ENCODE results near the gene GNPTG.

The GNPTG gene

DNA sequence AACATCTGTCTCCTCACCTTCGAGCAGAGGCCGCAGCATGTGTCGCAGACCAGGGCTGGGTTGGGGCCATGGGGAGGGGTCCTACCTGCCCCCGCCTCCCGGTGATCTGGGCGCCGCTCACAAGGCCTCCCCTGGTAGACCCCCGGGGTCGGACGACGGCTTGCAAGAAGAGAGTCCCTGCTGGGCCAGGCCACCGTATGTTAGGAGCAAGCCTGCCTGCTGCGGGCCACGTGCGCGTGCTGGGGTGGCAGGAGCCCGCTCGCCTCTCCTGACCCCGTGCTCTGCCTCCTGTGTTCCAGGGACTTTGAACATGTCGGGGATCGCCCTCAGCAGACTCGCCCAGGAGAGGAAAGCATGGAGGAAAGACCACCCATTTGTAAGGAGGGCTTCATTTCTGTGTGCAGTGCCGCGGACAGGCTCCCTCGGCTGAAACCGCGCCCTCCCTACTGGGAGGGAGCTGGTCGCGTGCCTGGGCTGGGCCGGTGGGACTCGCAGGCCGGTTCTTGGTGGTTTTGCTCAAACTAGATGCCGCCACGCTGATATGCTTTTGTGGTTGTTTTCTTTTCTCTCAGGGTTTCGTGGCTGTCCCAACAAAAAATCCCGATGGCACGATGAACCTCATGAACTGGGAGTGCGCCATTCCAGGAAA, 37.9 kb upstream of the GNPTG start:
- Mint-ChIP-seq H3K4me3 (no peak overlapping the region), H3K9me3 (no peaks in the 10 kb centered on the region), H3K27ac (no peak overlapping the region), H3K4me1 (ENCODE audit: low read depth) (peaks cover 10% of the 10 kb centered on the region), H3K36me3 (ENCODE audit: low read depth) (peaks cover 48% of the 10 kb centered on the region), H3K27me3 (ENCODE audit: low read depth) (no peaks in the 10 kb centered on the region)
- no peak for DNase-seq (ENCODE audit: low spot score)

DNA sequence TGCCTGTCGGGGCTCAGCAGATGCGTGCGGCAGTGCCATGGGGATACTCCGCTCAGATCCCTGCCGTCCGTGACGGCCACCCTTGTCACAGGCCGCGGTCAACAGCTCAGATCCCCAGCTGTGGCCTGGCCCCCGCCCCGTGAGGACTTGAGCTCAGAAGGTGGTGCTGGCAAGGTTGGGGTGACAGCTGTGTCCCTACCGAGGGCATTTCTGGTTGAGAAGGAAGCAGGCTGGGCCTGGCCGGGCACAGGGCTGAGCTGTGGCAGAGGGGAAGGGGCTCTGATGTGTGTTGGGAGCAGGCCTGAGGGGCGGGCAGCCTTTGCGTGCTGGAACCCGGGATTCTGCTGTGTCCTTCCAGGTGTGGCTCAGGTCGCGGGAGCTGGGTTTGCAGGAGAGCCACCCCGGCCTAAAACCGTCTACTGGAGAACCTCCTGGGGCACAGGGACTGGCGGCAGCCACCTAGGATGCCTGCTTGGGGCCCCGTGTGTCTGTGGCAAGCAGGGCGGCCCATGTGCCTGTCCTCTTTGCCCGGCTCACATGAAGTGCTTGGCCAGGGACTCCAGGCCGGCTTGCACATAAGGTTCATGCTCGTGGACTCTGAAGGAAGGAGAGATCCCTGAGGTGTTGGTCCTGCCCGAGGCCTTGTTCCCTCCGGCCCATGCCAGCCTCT, 37.2 kb upstream of the GNPTG start:
- no peak for DNase-seq (ENCODE audit: low spot score)
- H3K4me3 Mint-ChIP-seq = no peak overlapping the region
- no peaks in the 10 kb centered on the region for H3K9me3 Mint-ChIP-seq
- H3K4me1 Mint-ChIP-seq (ENCODE audit: low read depth) = peaks cover 10% of the 10 kb centered on the region
- H3K27ac Mint-ChIP-seq = no peak overlapping the region
- peaks cover 53% of the 10 kb centered on the region for H3K36me3 Mint-ChIP-seq (ENCODE audit: low read depth)
- no peaks in the 10 kb centered on the region for H3K27me3 Mint-ChIP-seq (ENCODE audit: low read depth)

DNA sequence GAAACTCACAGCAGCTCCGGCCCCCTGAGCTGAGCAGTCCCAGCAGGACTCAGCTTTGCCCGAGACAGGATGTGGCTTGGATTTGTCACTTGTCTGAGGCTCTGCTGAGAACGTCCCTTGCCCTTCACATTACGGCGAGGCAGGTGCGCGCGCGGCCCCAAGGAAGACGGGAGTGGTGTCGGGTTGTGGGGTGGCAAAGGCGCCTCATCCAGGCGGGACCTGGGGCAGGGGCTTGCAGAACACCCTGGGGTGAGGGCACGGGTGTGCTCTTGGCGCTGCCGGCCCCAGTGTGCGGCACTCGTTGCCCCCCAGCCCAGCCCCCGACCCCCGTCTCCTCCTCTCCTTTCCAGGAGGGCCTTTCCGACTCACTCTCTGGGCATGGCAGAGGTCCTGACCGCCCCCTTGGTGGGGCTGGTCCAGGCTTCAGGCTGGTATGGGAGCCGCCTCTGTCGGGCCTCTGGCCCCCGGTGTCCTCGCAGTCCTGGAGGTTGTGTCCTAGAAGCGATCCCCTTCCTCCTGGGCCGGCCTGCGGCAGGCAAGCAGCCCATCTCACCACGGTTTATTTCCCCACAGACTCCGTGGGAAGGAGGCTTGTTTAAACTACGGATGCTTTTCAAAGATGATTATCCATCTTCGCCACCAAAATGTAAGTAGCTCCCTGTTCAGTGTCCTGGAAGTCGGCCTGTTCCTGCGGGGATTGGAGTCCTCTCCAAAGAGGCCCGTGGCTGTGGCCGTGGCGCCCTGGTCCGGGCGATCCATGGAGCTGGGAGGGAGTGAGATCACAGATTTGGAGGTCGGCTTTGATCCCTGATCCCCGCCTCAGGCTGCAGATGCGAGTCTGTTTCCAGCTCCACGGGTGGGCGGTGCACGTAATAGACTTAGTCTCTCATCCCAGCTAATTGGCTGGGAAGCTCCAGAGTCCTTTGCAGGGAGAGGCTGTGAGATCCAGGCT, 36.4 kb upstream of the GNPTG start:
- Mint-ChIP-seq H3K27me3 (ENCODE audit: low read depth) (no peaks in the 10 kb centered on the region), H3K9me3 (no peaks in the 10 kb centered on the region), H3K36me3 (ENCODE audit: low read depth) (peaks cover 57% of the 10 kb centered on the region), H3K27ac (no peak overlapping the region), H3K4me3 (no peak overlapping the region), H3K4me1 (ENCODE audit: low read depth) (peaks cover 7% of the 10 kb centered on the region)
- DNase-seq (ENCODE audit: low spot score) = no peak

DNA sequence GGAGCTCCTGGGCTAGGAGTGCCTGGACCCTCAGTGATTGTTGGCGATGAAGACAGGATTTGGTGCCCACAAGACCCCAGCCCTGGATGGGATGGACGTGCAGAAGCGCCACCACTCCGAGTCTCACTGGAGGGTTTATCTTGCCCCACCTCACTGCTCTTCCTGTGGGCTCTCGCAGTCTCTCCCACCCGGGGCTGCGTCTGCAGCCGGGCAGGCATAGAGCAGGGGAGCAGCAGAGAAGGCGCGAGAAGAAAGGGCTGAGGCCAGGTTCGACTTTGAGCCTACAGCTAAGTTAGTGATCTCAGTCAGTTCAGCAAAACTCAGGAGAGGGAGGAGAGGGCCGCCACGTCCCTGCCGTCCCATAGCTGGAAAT, 35.7 kb upstream of the GNPTG start:
- H3K4me3 Mint-ChIP-seq = no peak overlapping the region
- DNase-seq (ENCODE audit: low spot score) = no peak
- no peak overlapping the region for H3K27ac Mint-ChIP-seq
- H3K36me3 Mint-ChIP-seq (ENCODE audit: low read depth) = peaks cover 54% of the 10 kb centered on the region
- H3K27me3 Mint-ChIP-seq (ENCODE audit: low read depth) = no peaks in the 10 kb centered on the region
- H3K9me3 Mint-ChIP-seq = no peaks in the 10 kb centered on the region
- peaks cover 4% of the 10 kb centered on the region for H3K4me1 Mint-ChIP-seq (ENCODE audit: low read depth)

DNA sequence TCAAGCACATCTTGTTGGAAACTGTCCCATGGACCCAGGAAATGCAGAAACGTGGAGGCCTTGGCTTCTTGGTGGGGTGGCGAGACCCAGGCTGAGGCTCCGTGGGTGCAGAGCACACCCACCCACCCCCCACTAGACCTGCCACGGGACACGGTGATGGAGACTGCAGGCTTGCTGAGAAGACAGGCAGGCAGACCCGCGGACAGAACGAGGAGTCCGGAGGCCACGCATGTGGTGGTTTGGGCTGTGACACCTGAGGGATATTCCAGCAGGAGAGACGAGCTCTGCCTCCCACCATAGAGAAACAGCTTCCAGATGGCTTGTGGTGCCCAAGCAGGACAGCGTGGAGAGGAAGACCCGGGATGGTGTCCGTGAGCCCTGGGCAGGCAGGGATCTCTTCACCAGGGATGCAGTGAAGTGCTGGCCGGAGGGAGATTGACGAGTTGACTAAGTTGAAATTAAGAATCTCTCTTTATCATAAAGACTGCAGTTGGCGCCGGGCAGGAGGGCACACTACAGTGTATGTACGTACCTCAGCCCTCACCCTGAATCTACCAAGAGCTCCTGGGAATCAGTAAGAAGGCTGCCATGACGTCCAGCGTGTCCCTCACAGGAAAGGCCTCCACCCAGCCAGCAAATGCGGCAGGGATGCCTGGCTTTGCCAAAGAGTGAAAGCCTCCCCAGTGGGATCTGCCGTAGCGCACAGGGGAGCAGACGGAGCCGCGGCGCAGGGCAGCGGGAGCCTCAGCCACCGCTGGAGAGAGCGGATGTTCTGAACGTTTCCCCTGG, 34.1 kb upstream of the GNPTG start:
- Mint-ChIP-seq H3K27ac (no peak overlapping the region), H3K4me1 (ENCODE audit: low read depth) (peaks cover under 1% of the 10 kb centered on the region), H3K9me3 (no peaks in the 10 kb centered on the region), H3K4me3 (no peak overlapping the region), H3K27me3 (ENCODE audit: low read depth) (no peaks in the 10 kb centered on the region), H3K36me3 (ENCODE audit: low read depth) (peaks cover 57% of the 10 kb centered on the region)
- no peak for DNase-seq (ENCODE audit: low spot score)

DNA sequence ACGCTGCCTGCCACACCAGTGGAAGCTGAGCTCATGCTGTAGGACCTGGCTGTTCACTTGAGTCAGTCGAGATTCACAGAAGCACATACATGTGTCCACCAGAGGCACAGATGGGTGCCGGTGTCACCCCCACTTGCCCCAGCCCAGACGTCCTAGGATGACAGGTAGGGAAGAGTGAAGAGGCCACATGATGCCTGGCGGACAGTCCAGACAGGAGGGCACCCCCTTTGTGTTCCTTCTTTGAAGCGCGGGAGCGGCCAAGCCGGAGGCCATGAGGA, 33.5 kb upstream of the GNPTG start:
- Mint-ChIP-seq H3K4me3 (no peak overlapping the region), H3K36me3 (ENCODE audit: low read depth) (peaks cover 55% of the 10 kb centered on the region), H3K9me3 (no peaks in the 10 kb centered on the region), H3K27ac (no peak overlapping the region), H3K4me1 (ENCODE audit: low read depth) (no peaks in the 10 kb centered on the region), H3K27me3 (ENCODE audit: low read depth) (no peaks in the 10 kb centered on the region)
- DNase-seq (ENCODE audit: low spot score) = no peak

DNA sequence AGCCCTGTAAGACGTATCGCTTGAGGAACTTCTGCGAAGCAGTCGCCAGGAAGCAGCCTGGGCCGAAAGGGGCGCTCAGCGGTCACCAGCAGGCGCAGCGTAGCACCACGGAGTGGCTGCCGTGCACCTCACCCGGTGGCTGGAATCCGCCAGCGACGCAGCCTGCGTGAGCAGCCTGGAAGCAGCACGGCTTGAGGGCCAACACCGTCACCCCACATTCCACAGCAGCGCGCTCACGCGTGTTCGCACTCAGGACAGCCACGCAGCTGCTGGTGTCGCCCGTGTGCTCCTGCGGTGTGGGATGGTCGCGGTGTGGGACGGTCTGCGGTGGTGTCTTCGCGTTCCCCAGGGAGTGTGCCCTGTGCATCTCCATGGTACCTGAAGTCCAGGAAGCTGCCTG, 32.7 kb upstream of the GNPTG start:
- Mint-ChIP-seq H3K27me3 (ENCODE audit: low read depth) (no peaks in the 10 kb centered on the region), H3K27ac (no peak overlapping the region), H3K4me1 (ENCODE audit: low read depth) (no peaks in the 10 kb centered on the region), H3K36me3 (ENCODE audit: low read depth) (peaks cover 59% of the 10 kb centered on the region), H3K9me3 (no peaks in the 10 kb centered on the region), H3K4me3 (no peak overlapping the region)
- no peak for DNase-seq (ENCODE audit: low spot score)

DNA sequence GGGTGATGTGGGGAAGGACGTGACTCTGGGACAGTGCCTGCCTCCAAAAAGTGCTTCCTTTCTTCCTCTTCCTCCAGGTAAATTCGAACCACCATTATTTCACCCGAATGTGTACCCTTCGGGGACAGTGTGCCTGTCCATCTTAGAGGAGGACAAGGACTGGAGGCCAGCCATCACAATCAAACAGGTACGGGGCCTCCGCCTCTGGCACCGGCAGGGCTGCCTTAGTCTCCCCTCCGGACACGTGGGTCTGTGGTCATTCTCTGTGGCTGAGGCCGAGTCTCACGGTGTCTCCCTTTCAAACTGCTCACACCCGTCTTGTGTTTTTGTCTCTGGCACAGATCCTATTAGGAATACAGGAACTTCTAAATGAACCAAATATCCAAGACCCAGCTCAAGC, 31.6 kb upstream of the GNPTG start:
- no peak overlapping the region for H3K27ac Mint-ChIP-seq
- H3K9me3 Mint-ChIP-seq = no peaks in the 10 kb centered on the region
- no peaks in the 10 kb centered on the region for H3K27me3 Mint-ChIP-seq (ENCODE audit: low read depth)
- no peak overlapping the region for H3K4me3 Mint-ChIP-seq
- H3K36me3 Mint-ChIP-seq (ENCODE audit: low read depth) = peaks cover 55% of the 10 kb centered on the region
- no peak for DNase-seq (ENCODE audit: low spot score)
- no peaks in the 10 kb centered on the region for H3K4me1 Mint-ChIP-seq (ENCODE audit: low read depth)

DNA sequence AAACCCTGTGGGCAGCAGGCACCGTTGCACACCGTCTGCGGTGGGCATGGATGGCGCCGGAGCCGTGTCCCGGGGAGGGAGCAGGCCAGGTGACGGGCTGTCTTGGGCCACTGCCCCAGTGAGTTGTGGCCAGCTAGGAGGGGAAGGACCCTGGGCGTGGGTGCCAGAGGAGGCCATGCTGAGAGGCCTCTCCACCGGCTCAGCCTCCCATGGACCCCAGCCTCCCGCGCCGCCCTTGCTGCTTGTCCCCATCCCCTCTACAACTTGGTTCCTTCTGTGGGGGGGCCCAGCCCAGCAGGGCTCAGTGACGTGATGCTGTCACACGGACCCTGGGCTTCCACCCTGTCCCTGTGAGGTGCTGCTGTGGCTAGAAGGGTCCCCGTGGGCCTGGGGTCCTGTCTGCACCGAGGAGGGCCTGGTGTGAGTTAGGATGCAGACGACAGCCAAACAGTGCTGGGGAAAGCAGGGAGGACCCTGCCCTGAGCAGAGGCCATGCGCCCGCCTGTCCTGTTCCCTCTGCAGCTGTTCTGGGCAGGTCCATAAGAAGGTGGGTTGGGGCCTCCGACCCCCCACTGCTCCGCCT, 31.0 kb upstream of the GNPTG start:
- Mint-ChIP-seq H3K27ac (no peak overlapping the region), H3K9me3 (no peaks in the 10 kb centered on the region), H3K4me1 (ENCODE audit: low read depth) (no peaks in the 10 kb centered on the region), H3K36me3 (ENCODE audit: low read depth) (peaks cover 51% of the 10 kb centered on the region), H3K27me3 (ENCODE audit: low read depth) (no peaks in the 10 kb centered on the region), H3K4me3 (no peak overlapping the region)
- no peak for DNase-seq (ENCODE audit: low spot score)

DNA sequence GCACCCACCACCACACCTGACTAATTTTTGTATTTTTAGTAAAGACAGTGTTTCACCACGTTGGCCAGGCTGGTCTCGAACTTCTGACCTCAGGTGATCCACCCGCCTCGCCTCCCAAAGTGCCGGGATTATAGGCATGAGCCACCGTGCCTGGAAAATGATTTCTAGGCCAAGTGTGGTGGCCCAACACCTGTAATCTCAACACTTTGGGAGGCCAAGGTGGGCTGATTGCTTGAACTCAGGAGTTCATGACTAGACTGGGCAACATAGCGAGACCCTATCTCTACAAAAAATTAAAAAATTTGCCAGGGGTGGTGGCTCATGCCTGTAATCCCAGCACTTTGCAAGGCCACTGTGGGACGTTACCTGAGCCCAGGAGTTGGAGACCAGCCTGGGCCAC, 29.3 kb upstream of the GNPTG start:
- no peaks in the 10 kb centered on the region for H3K9me3 Mint-ChIP-seq
- H3K4me1 Mint-ChIP-seq (ENCODE audit: low read depth) = no peaks in the 10 kb centered on the region
- H3K27me3 Mint-ChIP-seq (ENCODE audit: low read depth) = no peaks in the 10 kb centered on the region
- peaks cover 38% of the 10 kb centered on the region for H3K36me3 Mint-ChIP-seq (ENCODE audit: low read depth)
- H3K4me3 Mint-ChIP-seq = no peak overlapping the region
- no peak for DNase-seq (ENCODE audit: low spot score)
- H3K27ac Mint-ChIP-seq = no peak overlapping the region

DNA sequence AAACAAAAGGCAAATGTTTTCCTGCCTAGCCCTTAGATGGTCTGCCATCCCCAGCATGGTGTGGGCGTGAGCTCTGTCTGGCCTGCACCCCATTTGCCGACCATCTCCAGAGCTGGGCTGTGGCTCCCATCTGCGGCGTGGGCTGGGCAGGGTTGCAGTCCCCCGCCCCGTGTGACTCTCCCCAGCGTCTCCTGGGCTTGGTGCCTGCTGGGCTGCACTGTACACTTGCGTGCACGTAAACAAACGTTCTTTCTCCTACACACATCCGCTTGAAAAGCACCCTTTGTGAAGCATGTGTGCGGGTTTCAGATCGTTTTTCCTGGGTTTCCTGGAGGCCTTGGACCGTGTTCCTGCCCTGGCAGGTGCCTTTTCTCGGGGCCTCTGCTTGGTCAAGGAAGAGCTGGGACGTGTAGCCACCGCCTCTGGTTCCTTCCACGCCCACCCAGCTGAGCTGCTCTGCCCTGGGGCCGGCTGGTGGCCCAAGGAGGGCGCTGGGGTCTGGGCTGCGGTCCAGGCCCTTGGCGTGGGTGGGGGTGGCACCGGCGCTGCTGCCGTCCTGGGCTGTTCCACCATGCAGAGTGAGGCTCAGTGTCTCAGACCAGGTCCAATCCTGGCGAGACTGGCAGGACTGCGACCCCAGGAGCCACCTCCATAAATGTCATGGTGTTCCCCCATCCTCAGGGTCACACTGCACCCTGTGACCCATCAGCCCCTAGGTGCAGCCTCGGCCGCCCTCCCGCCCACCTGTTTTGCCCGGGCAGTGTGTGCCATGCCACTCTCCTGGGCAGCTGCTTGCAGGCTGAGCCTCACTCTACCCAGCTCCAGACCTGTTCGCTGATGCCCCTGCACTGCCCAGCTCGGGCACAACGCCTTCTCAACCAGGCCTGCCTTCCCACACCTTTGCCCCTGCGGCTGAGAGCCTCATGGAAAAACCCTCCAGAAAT, 28.2 kb upstream of the GNPTG start:
- Mint-ChIP-seq H3K36me3 (ENCODE audit: low read depth) (peaks cover 27% of the 10 kb centered on the region), H3K4me1 (ENCODE audit: low read depth) (no peaks in the 10 kb centered on the region), H3K4me3 (no peak overlapping the region), H3K9me3 (no peaks in the 10 kb centered on the region), H3K27me3 (ENCODE audit: low read depth) (no peaks in the 10 kb centered on the region), H3K27ac (no peak overlapping the region)
- no peak for DNase-seq (ENCODE audit: low spot score)

DNA sequence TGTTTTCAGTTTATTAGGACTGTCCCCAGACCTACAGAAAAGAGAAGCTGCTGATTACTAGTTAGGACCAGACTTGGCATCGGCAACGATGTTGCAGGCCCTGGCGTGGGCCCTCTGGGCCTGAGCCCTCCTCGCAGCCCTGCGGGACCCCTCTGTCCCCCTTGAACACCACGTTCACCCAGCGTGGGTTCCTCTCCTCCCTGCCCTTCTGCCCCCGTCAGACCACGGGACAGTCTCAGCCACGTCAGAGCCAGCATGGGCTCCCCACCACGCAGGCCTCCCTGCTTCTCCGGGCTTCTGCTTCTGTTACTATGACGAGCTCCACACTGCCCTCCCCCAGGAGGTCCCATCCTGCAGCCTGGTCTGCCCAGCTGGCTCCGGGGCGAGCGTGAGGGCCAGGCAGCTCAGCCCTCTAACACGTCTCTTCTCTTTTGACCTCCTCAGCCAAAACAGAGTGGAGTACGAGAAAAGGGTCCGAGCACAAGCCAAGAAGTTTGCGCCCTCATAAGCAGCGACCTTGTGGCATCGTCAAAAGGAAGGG, 27.4 kb upstream of the GNPTG start:
- H3K4me1 Mint-ChIP-seq (ENCODE audit: low read depth) = no peaks in the 10 kb centered on the region
- no peaks in the 10 kb centered on the region for H3K27me3 Mint-ChIP-seq (ENCODE audit: low read depth)
- no peak overlapping the region for H3K27ac Mint-ChIP-seq
- no peak for DNase-seq (ENCODE audit: low spot score)
- H3K9me3 Mint-ChIP-seq = no peaks in the 10 kb centered on the region
- no peak overlapping the region for H3K4me3 Mint-ChIP-seq
- H3K36me3 Mint-ChIP-seq (ENCODE audit: low read depth) = peaks cover 22% of the 10 kb centered on the region

DNA sequence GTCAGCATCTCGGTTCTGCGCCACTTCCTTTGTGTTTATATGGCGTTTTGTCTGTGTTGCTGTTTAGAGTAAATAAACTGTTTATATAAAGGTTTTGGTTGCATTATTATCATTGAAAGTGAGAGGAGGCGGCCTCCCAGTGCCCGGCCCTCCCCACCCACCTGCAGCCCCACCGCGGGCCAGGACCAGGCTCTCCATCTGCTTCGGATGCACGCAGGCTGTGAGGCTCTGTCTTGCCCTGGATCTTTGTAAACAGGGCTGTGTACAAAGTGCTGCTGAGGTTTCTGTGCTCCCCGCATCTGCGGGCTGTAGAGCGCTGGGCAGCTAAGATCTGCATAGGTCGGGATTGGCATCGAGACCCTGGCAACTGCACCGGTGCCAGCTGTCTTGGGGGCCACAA, 26.5 kb upstream of the GNPTG start:
- peaks cover 13% of the 10 kb centered on the region for H3K36me3 Mint-ChIP-seq (ENCODE audit: low read depth)
- H3K9me3 Mint-ChIP-seq = no peaks in the 10 kb centered on the region
- H3K4me3 Mint-ChIP-seq = no peak overlapping the region
- no peak for DNase-seq (ENCODE audit: low spot score)
- no peaks in the 10 kb centered on the region for H3K27me3 Mint-ChIP-seq (ENCODE audit: low read depth)
- no peaks in the 10 kb centered on the region for H3K4me1 Mint-ChIP-seq (ENCODE audit: low read depth)
- H3K27ac Mint-ChIP-seq = no peak overlapping the region

Measured in T-helper 2 cell treated with Interferon-gamma antibody and Interleukin-4, amounts not matched to agents 5 μg/mL and 100 μg/mL, for 36 hours (primary cell).